B cell (primary cell): Measurements from ENCODE around the gene TAF8. TPM values are rescaled to one million over a fixed set of nuclear protein-coding genes. Genes with fewer than 3 reads are reported as not detected.
A peak's percentile ranks its signal among the peaks of the same experiment; 100 is the strongest.

ENCODE experiments used
- ATAC-seq: fragments of 200-7000 bp; cut with Tn5 transposase; one replicate; pipeline ENCODE4 v1.10.0; 2021; ENCODE audit warnings: low read depth, mild to moderate bottlenecking, moderate number of reproducible peaks, moderate library complexity
- CTCF ChIA-PET: fragments of 350-600 bp; sonication (Branson Sonifier 250); formaldehyde crosslinking; loops from one replicate; lab custom pipeline; 2021; ENCODE audit warnings: antibody characterized with exemption, inconsistent platforms; lab: Charles Lee
- POLR2A ChIA-PET: fragments of 350-600 bp; sonication (Branson Sonifier 250); formaldehyde crosslinking; loops from one replicate; lab custom pipeline; 2021; ENCODE audit warnings: antibody characterized with exemption; lab: Charles Lee
- DNase-seq: peaks from one replicate; pipeline ENCODE4 v3.0.0; 2013
- H2AFZ ChIP-seq: 2 replicates; pipeline ENCODE4 v1.6.1; 2012; ENCODE audit warnings: mild to moderate bottlenecking, low read depth, low read length; ENCODE audit not compliant: insufficient read depth, poor library complexity, severe bottlenecking
- H3K27ac ChIP-seq, 2 donors: 1 replicate in 1 of 2; 2 replicates in 1 of 2; pipeline ENCODE4 v1.5.1; 2012 to 2013; ENCODE audit warnings: low read length in 2 of 2, mild to moderate bottlenecking in 2 of 2, moderate library complexity in 1 of 2
- H3K27me3 ChIP-seq, 4 experiments: fragments of 200-600 bp in 1 of 4; sonication (generic) in 1 of 4; replicated peaks in 1 of 4; 1 replicate in 2 of 4; 2 replicates in 2 of 4; pipeline versions ENCODE4 v1.6.1 to v1.7.0; 2013 to 2016; ENCODE audit warnings: low read length in 3 of 4, mild to moderate bottlenecking in 2 of 4, mixed read lengths in 1 of 4, moderate library complexity in 1 of 4; ENCODE audit not compliant: insufficient read depth in 4 of 4, control insufficient read depth in 3 of 4; ENCODE audit errors: control extremely low read depth in 1 of 4
- H3K36me3 ChIP-seq, 2 experiments: replicated peaks in 1 of 2; 1 replicate in 1 of 2; 2 replicates in 1 of 2; pipeline versions ENCODE4 v1.6.1 to v1.7.1; 2013; ENCODE audit warnings: low read length in 1 of 2; ENCODE audit not compliant: insufficient read depth in 2 of 2, control insufficient read depth in 1 of 2; ENCODE audit errors: control extremely low read depth in 1 of 2, extremely low read depth in 1 of 2
- H3K4me1 ChIP-seq, 2 donors: fragments of 200-600 bp in 1 of 2; sonication (generic) in 1 of 2; 1 replicate in 1 of 2; 2 replicates in 1 of 2; pipeline versions ENCODE4 v1.5.1 to v1.6.1; 2013 to 2017; ENCODE audit warnings: low read length in 2 of 2; ENCODE audit not compliant: control insufficient read depth in 2 of 2, insufficient read depth in 2 of 2
- H3K4me2 ChIP-seq: replicated peaks from 2 replicates; pipeline ENCODE3; 2012; ENCODE audit warnings: mild to moderate bottlenecking, low read depth, low read length; ENCODE audit not compliant: poor library complexity, severe bottlenecking
- H3K4me3 ChIP-seq, 5 experiments: fragments of 200-600 bp in 1 of 5; sonication (generic) in 1 of 5; 1 replicate in 3 of 5; 2 replicates in 2 of 5; pipeline versions ENCODE4 v1.5.1 to v1.7.0; 2011 to 2016; ENCODE audit warnings: low read length in 4 of 5, mild to moderate bottlenecking in 4 of 5, low read depth in 2 of 5, control low read depth in 1 of 5, moderate library complexity in 1 of 5; ENCODE audit not compliant: insufficient read depth in 1 of 5; ENCODE audit errors: control extremely low read depth in 1 of 5, extremely low read depth in 1 of 5
- H3K79me2 ChIP-seq: fragments of 200-600 bp; sonication (generic); one replicate; pipeline ENCODE4 v1.6.0; 2016; ENCODE audit warnings: low read length; ENCODE audit not compliant: control insufficient read depth, insufficient read depth
- H3K9ac ChIP-seq: fragments of 200-600 bp; sonication (generic); 2 replicates; pipeline ENCODE4 v1.6.1; 2017; ENCODE audit warnings: mild to moderate bottlenecking, low read length, moderate library complexity
- H3K9me3 ChIP-seq, 3 donors: one replicate each; pipeline versions ENCODE4 v1.6.1 to v1.7.1; 2013; ENCODE audit warnings: low read length in 2 of 3; ENCODE audit not compliant: control insufficient read depth in 2 of 3, insufficient read depth in 1 of 3; ENCODE audit errors: control extremely low read depth in 1 of 3
- H4K20me1 ChIP-seq: 2 replicates; pipeline ENCODE4 v1.6.0; 2012; ENCODE audit warnings: mild to moderate bottlenecking, low read length; ENCODE audit not compliant: insufficient read depth, control insufficient read depth, poor library complexity, severe bottlenecking
- H3K27ac Mint-ChIP-seq: one replicate; pipeline ENCODE4 v1.8.0; 2021; ENCODE audit warnings: mixed read lengths
- H3K27me3 Mint-ChIP-seq: one replicate; pipeline ENCODE4 v1.8.0; 2021; ENCODE audit warnings: mixed read lengths
- H3K4me1 Mint-ChIP-seq: one replicate; pipeline ENCODE4 v1.8.0; 2021; ENCODE audit warnings: mixed read lengths
- H3K4me3 Mint-ChIP-seq: one replicate; pipeline ENCODE4 v1.8.0; 2021; ENCODE audit warnings: mixed read lengths
- H3K9me3 Mint-ChIP-seq: one replicate; pipeline ENCODE4 v1.8.0; 2022; ENCODE audit warnings: mixed read lengths; ENCODE audit not compliant: insufficient read depth
- CTCF ChIP-seq: fragments of 200-600 bp; IDR thresholded peaks from one replicate; pipeline ENCODE4 v1.8.0; 2022; ENCODE audit warnings: antibody characterized with exemption, mild to moderate bottlenecking
- EZH2 ChIP-seq: IDR thresholded peaks from 2 replicates; pipeline ENCODE4 v1.6.1; 2012; ENCODE audit warnings: borderline replicate concordance, low read depth, mild to moderate bottlenecking, moderate library complexity, low read length; ENCODE audit not compliant: insufficient read depth, poor library complexity, severe bottlenecking
- WGBS: methylation state at CpG from one replicate; pipeline ENCODE4 v1.1.5; 2013; ENCODE audit warnings: missing lambda C conversion rate; ENCODE audit not compliant: insufficient coverage; 5-methylcytosine and 5-hydroxymethylcytosine counted together
- intact Hi-C: fragments of 100-400 bp; cut with micrococcal nuclease; formaldehyde crosslinking; loops from one replicate; pipeline ENCODE4 v1.10.0; 2022
- polyA plus RNA-seq: library from polyadenylated mRNA; depleted of rRNA; stranded (reverse); fragments of >200 nt; gene quantifications from 2 replicates; pipeline ENCODE4 v1.2.3, GENCODE V29; 2012
- total RNA-seq, 2 donors: library from RNA; stranded (reverse); fragments of 120-200 nt in 1 of 2; gene quantifications; 1 replicate in 1 of 2; 2 replicates in 1 of 2; pipeline versions ENCODE4 v1.2.3 to v1.2.4, GENCODE V29; 2013 to 2022

Gene TAF8
- total and polyA plus RNA-seq, 2 donors (not counting 1 experiment from before 2014, with no cell fraction given) = 30.6 to 67.0 TPM

DNA sequence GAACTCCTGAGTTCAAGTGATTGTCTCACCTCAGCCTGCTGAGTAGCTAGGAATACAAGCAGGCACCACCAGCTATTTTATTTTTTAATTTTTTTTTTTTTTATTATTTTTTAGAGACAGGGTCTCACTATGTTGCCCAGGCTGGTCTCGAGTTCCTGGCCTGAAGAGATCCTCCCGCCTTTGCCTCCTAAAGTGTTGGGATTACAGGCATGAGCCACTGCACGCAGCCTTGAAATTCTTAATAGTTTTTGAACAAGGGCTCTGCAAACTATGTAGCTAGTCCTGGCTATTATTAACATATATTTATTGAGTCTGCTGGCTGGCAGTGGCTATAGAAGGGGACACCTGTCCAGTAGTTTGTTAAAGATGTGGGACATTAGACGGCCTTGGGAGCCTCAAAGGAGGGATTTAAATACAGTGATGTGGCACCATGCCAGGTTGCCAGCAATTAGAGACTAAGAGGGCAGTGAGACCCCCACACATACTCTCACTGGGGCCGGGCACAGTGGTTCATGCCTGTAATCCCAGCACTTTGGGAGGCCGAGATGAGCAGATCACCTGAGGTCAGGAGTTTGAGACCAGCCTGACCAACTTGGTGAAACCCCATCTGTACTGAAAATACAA, 21.1 kb upstream of the TAF8 start:
- H2AFZ ChIP-seq = no peak overlapping the region
- no peaks in the 10 kb centered on the region for H3K9me3 ChIP-seq
- POLR2A ChIA-PET = interaction anchor here (0.6 to 1.3 kb wide), 5 partner anchors 15 to 811 kb away, joined by 4 to 8 read pairs (median 7); no protein-coding TSS in a partner anchor
- CTCF ChIA-PET = interaction anchor here (0.6 to 10.9 kb wide), 5 partner anchors 13 to 93 kb away, joined by 3 to 130 read pairs (median 3); partner anchors contain the start of gene TAF8
- H3K27ac ChIP-seq = no peak overlapping the region
- H3K27me3 ChIP-seq = no peaks in the 10 kb centered on the region
- peaks cover 88% of the 10 kb centered on the region for H4K20me1 ChIP-seq
- no peak for TF ChIP-seq CTCF
- TF ChIP-seq EZH2 = no peak
- H3K4me3 ChIP-seq = no peak overlapping the region
- H3K9ac ChIP-seq = no peak overlapping the region
- peaks cover 68 to 88% of the 10 kb centered on the region in 2 donors for H3K4me1 ChIP-seq
- Mint-ChIP-seq H3K27me3 (no peaks in the 10 kb centered on the region), H3K4me3 (no peak overlapping the region), H3K27ac (peak overlapping the region; percentile 95), H3K4me1 (peaks cover 76% of the 10 kb centered on the region), H3K9me3 (peaks cover 2% of the 10 kb centered on the region)
- no peak for ATAC-seq
- intact Hi-C loops = loop anchor here (10.0 kb wide), 1 partner anchor 304 kb away; no protein-coding TSS in a partner anchor
- 100% methylated on average over 5 of the region's 6 CpGs for WGBS
- DNase-seq = no peak
- peak overlapping the region; percentile 40 for H3K4me2 ChIP-seq
- peaks cover 94% of the 10 kb centered on the region for H3K79me2 ChIP-seq
- H3K36me3 ChIP-seq = peaks cover 0 to 43% of the 10 kb centered on the region in 2 experiments

DNA sequence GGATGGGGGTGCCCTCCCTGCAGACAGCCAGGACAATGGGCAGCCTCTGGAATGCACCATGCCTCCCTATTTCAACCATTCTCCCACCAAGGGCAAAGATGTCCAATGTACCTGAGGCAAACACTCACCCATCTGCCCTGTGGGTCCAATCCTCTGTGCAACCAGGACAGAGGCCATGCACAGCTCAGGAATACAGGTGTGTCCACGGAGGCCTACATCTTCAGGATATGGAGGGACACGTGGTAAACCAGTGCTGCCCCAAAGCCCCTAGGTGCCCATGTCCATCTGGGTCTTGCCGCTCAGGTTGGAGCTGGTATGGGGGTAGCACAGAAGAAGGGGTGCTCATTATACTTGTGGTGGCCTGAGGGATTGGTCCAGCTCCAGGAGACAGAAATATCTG, 20.4 kb upstream of the TAF8 start:
- no peak overlapping the region for H3K9ac ChIP-seq
- whole genome bisulfite sequencing = 94% methylated on average over 3 of the region's 3 CpGs
- H3K79me2 ChIP-seq = peaks cover 94% of the 10 kb centered on the region
- peaks cover 95% of the 10 kb centered on the region for H4K20me1 ChIP-seq
- ChIA-PET CTCF (interaction anchor here (1.2 to 10.9 kb wide), 2 partner anchors 14 to 16 kb away, joined by 3 to 130 read pairs; partner anchors contain the start of gene TAF8), POLR2A (interaction anchor here (1.3 to 1.4 kb wide), 2 partner anchors 14 to 22 kb away, joined by 3 to 4 read pairs; no protein-coding TSS in a partner anchor)
- H3K9me3 ChIP-seq = no peaks in the 10 kb centered on the region
- DNase-seq (no peak), ATAC-seq (no peak)
- peak overlapping the region in 1 of 2 donors; percentile 56 for H3K27ac ChIP-seq
- H3K4me3 ChIP-seq = no peak overlapping the region
- H3K27ac Mint-ChIP-seq = peak overlapping the region; percentile 90
- H3K4me1 ChIP-seq = peaks cover 61 to 81% of the 10 kb centered on the region in 2 donors
- peaks cover 2% of the 10 kb centered on the region for H3K9me3 Mint-ChIP-seq
- H3K4me3 Mint-ChIP-seq = no peak overlapping the region
- H3K4me2 ChIP-seq = no peak overlapping the region
- H3K27me3 Mint-ChIP-seq = no peaks in the 10 kb centered on the region
- peaks cover 73% of the 10 kb centered on the region for H3K4me1 Mint-ChIP-seq
- no peaks in the 10 kb centered on the region for H3K27me3 ChIP-seq
- TF ChIP-seq CTCF (no peak), EZH2 (no peak)
- intact Hi-C loops = loop anchor here (10.0 kb wide), 1 partner anchor 305 kb away; no protein-coding TSS in a partner anchor
- no peak overlapping the region for H2AFZ ChIP-seq
- H3K36me3 ChIP-seq = peaks cover 0 to 43% of the 10 kb centered on the region in 2 experiments
